Fibroblast of skin of back (primary cell): ENCODE data around the gene MFAP3L. TPM values are rescaled to one million over a fixed set of nuclear protein-coding genes. Genes with fewer than 3 reads are reported as not detected.
A peak's percentile ranks its signal among the peaks of the same experiment; 100 is the strongest.
"Not testable (repeated sequence)": the region's sequence is repeated elsewhere in the genome, so short reads cannot be mapped to it uniquely, and the experiment has no call there.

Experiments used
- DNase-seq: peaks from one replicate; pipeline ENCODE4 v3.0.0-alpha.2; 2013
- polyA plus RNA-seq, 2 experiments: library from polyadenylated mRNA; unstranded; fragments of 120-200 nt; gene quantifications; one replicate each; pipeline ENCODE4 v1.2.1, GENCODE V29; 2013; ENCODE audit not compliant: insufficient read length in 2 of 2

Gene MFAP3L
- polyA plus RNA-seq (2013, experiment 1 of 2; ENCODE audit: insufficient read length) = 11.9 TPM
- polyA plus RNA-seq (2013, experiment 2 of 2; ENCODE audit: insufficient read length) = 26.3 TPM

- DNase-seq = peak; percentile 92
Observed at GRCh38 chr4:170026253-170027021, at the start of gene MFAP3L. MFAP3L (minus strand) TSS chr4:170026395; CDS start chr4:170005877, 20,518 bp downstream.

DNA sequence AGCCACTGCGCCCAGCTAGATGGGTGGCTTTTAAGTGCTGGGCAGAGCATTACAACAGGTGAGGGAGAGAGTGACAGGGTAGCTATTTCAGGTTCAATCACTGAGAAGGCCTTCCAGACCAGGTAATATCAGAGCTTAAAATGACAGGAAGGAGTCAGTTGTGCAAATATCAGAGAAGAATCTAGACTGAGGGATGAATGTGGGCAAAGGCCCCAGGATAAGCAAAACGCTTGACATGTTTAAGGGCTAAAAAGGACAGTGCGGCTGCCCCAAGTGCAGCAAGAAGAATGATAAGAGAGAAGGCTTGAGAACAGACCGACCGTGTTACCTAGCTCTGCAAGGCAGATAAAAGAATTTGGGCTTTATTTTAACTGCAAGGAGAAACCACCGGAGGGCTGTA lies 45.0 kb upstream of the MFAP3L start:
- no peak for DNase-seq

DNA sequence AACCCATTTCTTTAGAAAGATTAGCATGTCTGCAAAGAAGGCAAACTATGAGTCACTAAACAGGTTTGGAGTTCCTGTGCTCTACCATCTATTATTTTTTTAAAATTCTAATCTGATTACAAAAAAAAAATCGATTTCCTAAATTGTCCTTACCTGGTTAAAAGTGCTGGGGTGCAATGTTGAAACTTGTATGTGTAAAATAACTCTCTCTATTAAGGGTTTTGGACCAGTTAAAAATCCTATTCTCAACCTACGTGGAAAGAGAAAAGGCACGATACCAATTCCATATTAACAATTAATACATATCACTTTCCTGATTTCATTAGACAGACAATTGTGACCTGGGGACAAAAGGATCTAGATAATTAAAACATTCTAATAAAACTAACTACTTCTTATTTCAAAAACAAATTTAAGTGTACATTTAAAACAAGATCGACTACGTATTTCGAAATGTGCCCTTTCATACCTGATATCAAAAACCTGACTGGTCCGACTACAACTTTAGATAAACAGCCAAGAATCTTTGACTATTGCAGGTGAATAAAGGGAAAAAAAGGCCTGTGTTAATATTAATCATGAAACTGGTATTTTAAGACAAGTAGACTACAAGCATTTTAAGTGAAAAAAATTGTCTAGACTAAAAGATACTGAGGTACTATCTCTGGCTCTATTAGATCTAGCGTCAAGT lies 42.4 kb upstream of the MFAP3L start:
- DNase-seq = no peak

DNA sequence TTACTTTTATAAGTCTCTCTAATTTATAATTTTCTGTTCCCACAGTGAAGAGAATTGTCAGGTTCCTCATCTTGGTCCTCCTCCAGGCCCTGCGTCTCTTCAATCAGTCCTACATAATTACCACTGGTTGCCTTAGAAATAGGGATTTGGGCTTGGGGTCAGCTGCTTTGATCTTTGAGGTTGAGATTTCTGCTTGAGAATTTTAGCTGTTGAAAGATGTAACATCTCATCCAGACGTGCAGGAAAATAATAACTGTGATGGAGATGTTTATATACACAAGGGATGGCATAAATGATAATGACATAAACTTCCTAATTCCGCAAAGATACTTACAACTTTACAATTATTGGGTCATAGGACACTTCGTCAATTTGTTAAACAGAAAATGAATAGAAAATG lies 33.2 kb upstream of the MFAP3L start:
- DNase-seq = no peak

DNA sequence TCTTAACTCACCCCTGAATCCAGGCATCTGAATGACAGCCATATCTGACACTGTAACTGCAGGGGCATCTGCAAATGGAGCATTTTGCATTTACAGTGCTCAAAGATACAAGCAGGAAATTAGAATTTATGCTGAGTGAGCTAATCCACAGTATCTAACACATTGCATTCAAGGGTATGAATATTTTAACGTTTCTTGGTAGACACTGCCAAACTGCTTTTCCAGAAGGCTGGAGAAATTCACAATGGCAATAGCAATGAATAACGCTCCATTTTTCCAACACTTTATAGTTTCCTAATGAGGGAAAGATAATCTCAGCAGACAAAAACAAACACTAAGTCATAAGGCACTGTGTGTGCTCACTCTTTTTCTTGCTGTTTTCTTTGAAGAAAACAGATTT lies 32.6 kb upstream of the MFAP3L start:
- no peak for DNase-seq

GRCh38 chr4:170057866-170058265 lies 31.7 kb upstream of the MFAP3L start:
- no peak for DNase-seq

- DNase-seq = no peak
Observed at GRCh38 chr4:170052919-170053318, 26.7 kb upstream of the MFAP3L start.

DNA sequence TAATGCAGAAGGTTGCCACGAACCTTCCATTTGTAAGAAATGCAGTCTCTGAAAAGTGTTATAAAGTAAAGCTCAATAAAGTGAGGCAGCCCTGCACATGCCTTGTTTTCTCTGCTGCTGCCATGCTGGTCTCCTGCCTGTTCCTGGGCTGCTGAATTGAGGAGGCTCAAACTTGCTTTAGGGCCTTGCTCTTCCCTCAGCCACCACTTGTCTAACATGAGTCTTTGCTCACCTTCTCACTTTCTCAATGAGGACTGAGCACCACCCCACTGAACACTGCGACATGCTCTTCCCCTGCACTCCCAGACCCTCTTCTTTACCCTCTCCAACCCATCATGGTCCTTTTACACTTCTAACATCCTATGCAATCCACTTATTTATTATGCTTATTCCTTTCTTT lies 25.2 kb upstream of the MFAP3L start:
- DNase-seq = no peak

DNA sequence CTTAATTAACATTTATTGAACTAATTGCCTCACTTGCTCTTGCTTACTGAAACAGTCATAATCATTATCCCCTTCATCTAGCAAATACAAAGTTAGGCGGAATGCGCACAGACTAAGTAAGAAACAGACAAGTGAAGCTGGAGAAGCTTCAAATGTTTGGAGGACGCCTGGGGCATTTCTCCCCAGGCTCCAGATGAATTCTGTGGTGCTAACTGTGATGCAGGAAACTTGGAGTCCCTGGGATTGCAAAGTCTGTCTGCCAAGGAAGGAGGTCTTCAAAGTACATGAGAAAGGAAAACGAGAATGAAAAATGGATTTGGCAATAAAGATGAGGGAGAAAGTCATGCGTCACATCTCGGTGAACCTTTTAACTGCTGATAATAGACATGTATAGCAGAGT lies 23.6 kb upstream of the MFAP3L start:
- no peak for DNase-seq

GRCh38 chr4:170047771-170048354 lies 21.7 kb upstream of the MFAP3L start:
- DNase-seq = peak; percentile 64

- DNase-seq = not testable (repeated sequence)
Observed at GRCh38 chr4:170046156-170046555, 20.0 kb upstream of the MFAP3L start.

DNA sequence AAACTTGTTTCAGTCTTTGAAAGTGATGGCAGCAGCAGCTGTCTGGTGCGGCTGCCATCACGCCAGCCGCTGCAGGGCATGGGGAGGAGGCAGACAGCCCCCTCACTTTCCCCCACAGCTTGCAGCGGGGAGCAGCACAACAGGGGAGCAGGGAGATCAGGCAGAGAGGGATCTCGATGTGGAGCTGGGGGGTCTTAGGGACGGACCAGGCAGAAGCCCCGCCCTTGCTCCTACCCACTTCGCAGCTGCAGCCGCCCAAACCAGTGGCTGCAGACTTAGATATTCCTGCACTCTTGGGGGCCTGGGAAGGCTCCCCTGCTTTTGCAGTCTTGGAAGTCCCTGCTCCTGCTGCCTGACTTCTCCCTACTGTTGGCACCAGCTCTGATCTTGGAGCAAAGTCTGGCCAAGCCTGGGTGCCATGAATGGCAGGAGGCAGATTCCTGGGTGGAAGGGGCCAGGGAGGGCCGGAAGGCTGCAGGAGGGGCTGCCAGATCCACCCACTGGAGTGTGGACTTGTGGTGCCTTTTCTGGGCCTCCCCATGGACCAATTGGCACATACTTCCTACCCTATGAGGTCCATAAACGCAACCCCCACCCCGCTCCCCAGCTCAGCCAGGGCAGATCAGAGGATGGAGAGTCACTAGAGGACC lies 14.0 kb upstream of the MFAP3L start:
- no peak for DNase-seq

- no peak for DNase-seq
Observed at GRCh38 chr4:170038769-170039168, 12.6 kb upstream of the MFAP3L start.

DNA sequence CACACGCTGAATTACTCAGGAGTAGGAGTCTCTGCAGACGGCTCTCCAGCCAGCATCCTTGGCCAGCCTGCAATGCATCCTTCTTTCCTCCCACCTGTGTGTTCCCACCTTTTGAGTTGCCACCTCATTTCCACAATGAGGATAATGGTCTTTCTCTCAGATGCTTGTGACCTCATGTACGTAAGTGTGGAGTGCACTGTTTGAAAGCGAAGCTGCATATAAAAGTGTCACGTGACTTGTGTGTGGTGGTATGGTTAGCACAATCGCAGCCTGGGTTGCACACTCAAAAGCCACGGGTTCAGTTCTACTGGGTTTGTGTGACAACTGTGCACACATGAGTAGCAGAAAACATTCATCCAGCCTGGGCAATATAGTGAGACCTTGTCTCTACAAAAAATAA lies 12.0 kb upstream of the MFAP3L start:
- DNase-seq = no peak

- no peak for DNase-seq
Observed at GRCh38 chr4:170037481-170037880, 11.3 kb upstream of the MFAP3L start.

- no peak for DNase-seq
Observed at GRCh38 chr4:170035845-170036244, 9.7 kb upstream of the MFAP3L start.

GRCh38 chr4:170035231-170035630 lies 9.0 kb upstream of the MFAP3L start:
- no peak for DNase-seq

DNA sequence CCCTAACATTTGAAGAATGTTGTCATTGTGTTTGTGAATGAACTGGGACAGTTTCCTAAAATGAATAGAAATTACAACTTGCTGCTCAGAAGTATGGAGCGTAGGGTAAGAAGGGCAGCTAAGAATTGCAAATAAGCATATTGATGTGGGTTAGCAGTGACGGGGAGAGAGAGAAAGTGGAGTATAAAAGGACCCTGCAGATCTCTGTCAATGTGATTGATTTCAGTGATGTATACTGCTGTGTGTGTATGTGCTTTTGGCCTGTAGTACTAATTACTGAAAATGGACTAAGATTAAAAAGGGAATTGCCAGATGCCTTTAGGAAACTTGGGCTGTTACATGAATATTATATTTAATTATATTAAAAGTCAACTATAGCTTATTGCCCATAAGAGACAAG lies 7.8 kb upstream of the MFAP3L start:
- DNase-seq = no peak

- no peak for DNase-seq
Observed at GRCh38 chr4:170030121-170030520, 3.9 kb upstream of the MFAP3L start.

DNA sequence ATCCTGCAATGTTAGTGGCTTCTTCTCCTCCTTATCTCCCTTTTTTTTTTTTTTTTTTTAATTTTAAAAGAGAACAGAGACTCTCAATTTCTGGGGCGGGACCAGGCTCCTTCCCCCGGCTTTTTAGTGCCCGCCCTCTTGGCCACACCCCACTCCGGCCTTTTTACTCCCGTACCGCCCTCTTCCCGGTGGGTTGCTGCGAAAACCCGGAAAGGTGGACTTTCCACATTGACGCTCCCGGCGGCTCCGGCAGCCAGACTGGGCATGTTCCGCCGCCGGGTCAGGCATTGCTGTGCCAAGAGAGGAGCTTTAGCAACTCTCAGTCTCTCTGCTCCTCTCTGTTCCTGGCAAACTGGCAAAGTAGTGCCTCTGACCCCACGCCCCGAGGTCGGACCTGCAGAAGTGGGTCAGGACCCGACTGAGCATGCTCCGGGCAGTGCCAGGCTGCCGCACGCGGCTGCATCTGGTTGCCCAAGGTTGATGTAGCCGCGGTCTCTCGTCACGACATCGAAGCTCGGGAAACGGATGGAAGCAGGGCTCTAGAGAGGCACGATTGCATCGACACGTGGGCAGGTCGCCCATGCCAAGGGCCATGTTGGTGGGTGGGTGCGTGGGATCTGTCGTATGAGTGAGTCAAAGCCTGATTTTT lies 1.1 kb upstream of the MFAP3L start:
- peak; percentile 97 for DNase-seq

DNA sequence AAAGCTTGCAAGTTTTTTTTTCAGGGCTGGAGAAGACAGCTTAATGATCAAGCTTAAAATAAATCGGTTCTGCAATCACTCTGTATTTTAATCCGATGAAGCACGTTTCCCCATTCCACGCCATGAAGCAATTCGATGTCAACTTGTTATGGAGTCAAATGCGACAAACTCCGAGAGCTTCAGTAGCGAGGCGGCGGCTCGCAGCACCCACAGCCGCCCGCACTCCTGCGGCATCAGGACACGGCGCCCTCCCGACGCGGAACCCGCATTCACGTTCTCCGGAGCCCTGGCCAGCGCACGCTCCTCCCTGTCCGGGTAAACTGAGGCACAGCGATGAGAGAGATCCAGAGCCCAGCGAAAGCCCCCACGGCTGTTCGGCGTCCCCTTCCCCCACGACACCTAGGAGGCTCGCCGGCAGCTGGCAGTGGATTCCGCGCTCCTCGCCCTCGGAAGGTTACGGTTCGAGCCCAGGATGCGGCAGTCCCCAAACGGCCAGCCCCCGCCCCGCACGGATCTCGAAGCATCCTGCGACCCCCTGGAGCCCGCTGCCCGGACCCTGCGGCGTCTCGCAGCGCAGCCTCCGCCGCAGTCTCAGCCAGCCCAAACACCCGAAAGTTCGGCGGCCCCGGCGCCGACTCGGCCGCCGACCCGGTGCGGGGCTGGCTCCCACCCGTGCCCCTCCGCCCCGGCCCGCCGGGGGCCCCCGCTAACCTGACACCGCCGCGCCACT lies 507 bp downstream of the MFAP3L start:
- peak; percentile 13 for DNase-seq

DNA sequence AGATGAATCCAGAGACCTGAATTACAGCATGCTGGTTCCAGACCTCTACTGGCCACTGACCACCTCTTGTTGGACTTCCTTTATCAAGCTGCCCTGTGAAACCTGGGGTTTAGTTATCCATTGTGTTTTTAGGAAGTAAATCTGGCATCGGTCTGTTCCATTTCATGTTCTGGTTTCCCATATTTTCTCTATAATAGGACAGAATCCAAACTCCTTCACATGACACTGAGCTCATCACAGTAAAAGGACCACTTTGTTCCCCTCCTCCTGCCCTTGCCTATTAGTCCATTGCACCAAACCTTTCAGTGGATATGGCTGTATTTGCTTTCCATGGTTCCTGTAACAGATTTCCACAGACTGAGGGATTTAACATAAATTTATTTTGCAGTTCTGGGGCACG lies 4.0 kb downstream of the MFAP3L start:
- no peak for DNase-seq
